ENCODE data around the gene GLMP.
A peak's percentile ranks its signal among the peaks of the same experiment; 100 is the strongest.
"Not testable (repeated sequence)": the region's sequence is repeated elsewhere in the genome, so short reads cannot be mapped to it uniquely, and the experiment has no call there.

GLMP gene

GRCh38 chr1:156295391-156295947 lies at the start of gene GLMP:
GLMP (minus strand) TSS chr1:156295679; CDS start chr1:156295645, 34 bp downstream.
- peak; percentile 7 for DNase-seq

- no peak for DNase-seq
These were observed 48.9 kb upstream of the GLMP start for GRCh38 chr1:156344409-156344808.

GRCh38 chr1:156342166-156342955 lies 46.9 kb upstream of the GLMP start:
- no peak for DNase-seq

- peak; percentile 100 for DNase-seq
These were observed 42.9 kb upstream of the GLMP start, which contains the start of the genes CCT3 and TSACC for GRCh38 chr1:156338180-156338976. CCT3 (minus strand) TSS chr1:156338292; CDS start chr1:156338184, 108 bp downstream. TSACC (plus strand) TSS chr1:156338526; CDS start chr1:156339758, 1,232 bp downstream.

- no peak for DNase-seq
These were observed 42.4 kb upstream of the GLMP start for GRCh38 chr1:156337888-156338179.

- no peak for DNase-seq
These were observed 41.8 kb upstream of the GLMP start for GRCh38 chr1:156337052-156337887.

- DNase-seq = no peak
These were observed 40.8 kb upstream of the GLMP start for GRCh38 chr1:156336242-156336641.

GRCh38 chr1:156323179-156323578 lies 27.7 kb upstream of the GLMP start:
- DNase-seq = not testable (repeated sequence)

GRCh38 chr1:156320560-156320959 lies 25.1 kb upstream of the GLMP start:
- DNase-seq = no peak

- DNase-seq = no peak
These were observed 24.2 kb upstream of the GLMP start for GRCh38 chr1:156319664-156320063.

- DNase-seq = no peak
These were observed 21.4 kb upstream of the GLMP start for GRCh38 chr1:156316909-156317308.

GRCh38 chr1:156310962-156311361 lies 15.5 kb upstream of the GLMP start:
- DNase-seq = no peak

- no peak for DNase-seq
These were observed 12.6 kb upstream of the GLMP start for GRCh38 chr1:156308078-156308477.

GRCh38 chr1:156305215-156305614 lies 9.7 kb upstream of the GLMP start:
- DNase-seq = no peak

GRCh38 chr1:156303241-156303640 lies 7.8 kb upstream of the GLMP start:
- DNase-seq = no peak

- no peak for DNase-seq
These were observed 3.4 kb upstream of the GLMP start, which contains the start of gene VHLL for GRCh38 chr1:156298852-156299357. VHLL (minus strand) TSS chr1:156299307; CDS start chr1:156299189, 118 bp downstream.

GRCh38 chr1:156293895-156294294 lies 1.6 kb downstream of the GLMP start:
- no peak for DNase-seq

- DNase-seq = no peak
These were observed 2.4 kb downstream of the GLMP start for GRCh38 chr1:156293098-156293434.

GRCh38 chr1:156291226-156292061 lies 4.0 kb downstream of the GLMP start:
- DNase-seq = no peak

GRCh38 chr1:156289857-156290256 lies 5.6 kb downstream of the GLMP start:
- DNase-seq = no peak

- no peak for DNase-seq
These were observed 9.4 kb downstream of the GLMP start for GRCh38 chr1:156286061-156286460.

- no peak for DNase-seq
These were observed 10.0 kb downstream of the GLMP start for GRCh38 chr1:156285437-156285836.

Measured in GDM1 (cell line).